Suprapubic skin (tissue), 4 donors: ENCODE measurements around the gene STK36.

Experiments used
- CTCF ChIP-seq, 2 donors: fragments of 200-600 bp in 1 of 2; fragments of 450-650 bp in 1 of 2; sonication (generic) in 1 of 2; IDR thresholded peaks; one replicate each; pipeline ENCODE4 v1.5.1; 2016 to 2019; ENCODE audit warnings: antibody characterized with exemption in 2 of 2, mild to moderate bottlenecking in 1 of 2, moderate library complexity in 1 of 2
- EP300 ChIP-seq: sonication (generic); formaldehyde crosslinking; IDR thresholded peaks from one replicate; pipeline ENCODE4 v1.6.1; 2017; ENCODE audit warnings: antibody characterized with exemption
- POLR2A ChIP-seq, 2 donors: fragments of 450-650 bp; IDR thresholded peaks; one replicate each; pipeline ENCODE4 v1.6.1; 2017; ENCODE audit warnings: antibody characterized with exemption in 2 of 2, mild to moderate bottlenecking in 2 of 2, moderate library complexity in 2 of 2
- POLR2AphosphoS5 ChIP-seq, 3 donors: sonication (generic); formaldehyde crosslinking; IDR thresholded peaks; one replicate each; pipeline ENCODE4 v1.6.1; 2017; ENCODE audit warnings: antibody characterized with exemption in 3 of 3

GRCh38 chr2:218745160-218745558 lies 73.3 kb downstream of the STK36 start:
- TF ChIP-seq CTCF (IDR thresholded peaks at IDR 0.05) (no peak), POLR2A (IDR thresholded peaks at IDR 0.05) (no peak), POLR2AphosphoS5 (IDR thresholded peaks at IDR 0.05) (peak in 1 of 3 donors; percentile 19), EP300 (no peak)
